ENCODE results near the gene HACD3. TPM values are rescaled to one million over a fixed set of nuclear protein-coding genes. Genes with fewer than 3 reads are reported as not detected.

Gene HACD3
- polyA plus RNA-seq, 2 of the 4 experiments (the other 2 are of a cell fraction): 151 to 212 TPM

DNA sequence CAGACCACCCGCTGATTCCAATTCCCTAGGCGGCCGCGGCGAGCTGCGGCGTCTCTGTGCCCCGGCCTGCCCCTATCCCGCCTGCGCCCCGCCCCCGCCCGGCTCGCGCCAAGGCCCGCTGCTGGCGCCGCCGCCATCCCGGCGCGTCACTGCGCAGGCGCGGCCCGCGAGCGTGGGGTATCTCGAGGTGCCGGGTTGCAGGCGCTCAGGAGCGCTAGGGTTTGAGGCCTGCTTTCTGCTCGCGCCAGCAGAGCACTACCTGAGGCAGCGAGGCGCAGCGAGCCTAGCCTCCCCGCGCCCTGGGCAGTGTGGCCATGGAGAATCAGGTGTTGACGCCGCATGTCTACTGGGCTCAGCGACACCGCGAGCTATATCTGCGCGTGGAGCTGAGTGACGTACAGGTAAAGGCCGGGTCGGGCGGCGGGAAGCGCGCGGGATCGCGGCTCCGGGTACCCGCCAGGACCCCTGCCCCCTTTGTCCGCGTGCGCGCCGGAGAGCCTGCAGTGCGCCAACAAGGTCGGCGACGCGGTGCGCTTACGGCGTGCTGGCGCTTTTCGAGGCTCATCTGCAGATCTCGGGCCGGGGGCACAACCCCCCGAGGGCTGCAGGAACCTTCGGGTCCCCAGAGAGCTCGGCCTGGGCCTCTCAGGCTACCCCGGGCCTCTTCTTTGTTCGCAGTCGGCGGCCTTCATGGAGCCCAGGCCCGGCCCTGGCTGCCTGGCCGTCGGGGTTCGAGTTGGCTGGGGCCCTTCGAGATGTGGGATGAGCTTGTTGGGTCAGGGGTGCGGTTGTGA lies at the start of gene HACD3 (continued):
- TF ChIP-seq, protein P1, sequence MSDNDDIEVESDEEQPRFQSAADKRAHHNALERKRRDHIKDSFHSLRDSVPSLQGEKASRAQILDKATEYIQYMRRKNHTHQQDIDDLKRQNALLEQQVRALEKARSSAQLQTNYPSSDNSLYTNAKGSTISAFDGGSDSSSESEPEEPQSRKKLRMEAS (IDR thresholded peaks at IDR 0.05): peak; percentile 97

DNA sequence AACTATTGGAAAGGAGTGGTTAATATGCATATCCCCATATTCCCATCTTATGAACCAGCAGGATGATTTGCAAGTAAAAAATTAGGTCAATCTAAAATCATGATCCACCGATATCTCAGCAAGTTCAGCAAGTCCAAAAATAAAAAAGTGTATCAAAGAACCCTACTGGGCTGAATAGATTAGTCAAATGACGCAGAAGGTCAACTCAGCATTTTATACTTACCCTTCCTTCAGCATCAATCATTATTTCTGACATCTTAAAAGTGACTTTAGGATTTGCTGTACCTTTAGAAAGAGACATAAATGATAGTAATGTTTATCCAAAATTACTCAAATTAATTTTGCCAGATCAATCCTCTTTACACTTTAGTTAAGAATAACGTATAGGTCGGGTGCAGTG lies 45.4 kb upstream of the HACD3 start:
- POLR2A ChIA-PET: no interaction called here
- H3K4me1 ChIP-seq: no peaks in the 10 kb centered on the region
- TF ChIP-seq MAFK (IDR thresholded peaks at IDR 0.05; ENCODE audit: partially characterized antibody) (peak; percentile 37), EP300 (IDR thresholded peaks at IDR 0.05) (no peak), PBX3 (IDR thresholded peaks at IDR 0.05) (no peak)
- CTCF ChIA-PET: no interaction called here
- 91% methylated on average over 4 of the region's 4 CpGs for WGBS (ENCODE audit: missing lambda C conversion rate)
- no peak overlapping the region for H3K4me2 ChIP-seq
- DNase-seq (ENCODE audit: low read depth in 1 of 2, low spot score in 1 of 2) (no peak), ATAC-seq (no peak), FAIRE-seq (no peak)
- no peak overlapping the region for H3K27ac ChIP-seq
- no peaks in the 10 kb centered on the region for H3K9me3 ChIP-seq
- no peak overlapping the region for H3K4me3 ChIP-seq

DNA sequence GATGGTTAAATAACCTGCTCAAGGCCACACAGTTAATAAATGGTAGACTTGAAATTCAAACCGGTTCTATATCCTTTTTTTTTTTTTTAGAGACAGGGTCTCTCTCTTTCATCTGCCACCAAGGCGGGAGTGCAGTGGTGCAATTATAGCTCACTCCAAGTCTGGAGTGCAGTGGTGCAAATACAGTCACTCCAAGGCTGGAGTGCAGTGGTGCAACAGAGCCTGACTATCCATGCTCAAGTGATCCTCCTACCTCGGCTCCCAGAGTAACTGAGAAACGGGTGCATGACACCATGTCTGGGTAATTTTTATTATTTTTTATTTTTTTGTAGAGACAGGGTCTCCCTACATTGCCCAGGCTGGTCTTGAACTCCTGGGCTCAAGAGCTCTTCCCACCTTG lies 36.2 kb upstream of the HACD3 start:
- no peak for DNase-seq (ENCODE audit: low read depth in 1 of 2, low spot score in 1 of 2)
- no peak overlapping the region for H3K4me2 ChIP-seq
- WGBS (ENCODE audit: missing lambda C conversion rate): 86% methylated on average over 4 of the region's 4 CpGs
- TF ChIP-seq ZNF302 (CRISPR knock-in tag; IDR thresholded peaks at IDR 0.05) (no peak), EHF (CRISPR knock-in tag; IDR thresholded peaks at IDR 0.05) (no peak), RNF2 (IDR thresholded peaks at IDR 0.05; ENCODE audit: borderline replicate concordance, low read depth) (no peak), PHF8 (IDR thresholded peaks at IDR 0.05; ENCODE audit: borderline replicate concordance, low read depth) (no peak)
- TF ChIP-seq, protein P2, sequence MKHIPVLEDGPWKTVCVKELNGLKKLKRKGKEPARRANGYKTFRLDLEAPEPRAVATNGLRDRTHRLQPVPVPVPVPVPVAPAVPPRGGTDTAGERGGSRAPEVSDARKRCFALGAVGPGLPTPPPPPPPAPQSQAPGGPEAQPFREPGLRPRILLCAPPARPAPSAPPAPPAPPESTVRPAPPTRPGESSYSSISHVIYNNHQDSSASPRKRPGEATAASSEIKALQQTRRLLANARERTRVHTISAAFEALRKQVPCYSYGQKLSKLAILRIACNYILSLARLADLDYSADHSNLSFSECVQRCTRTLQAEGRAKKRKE (CRISPR knock-in tag; IDR thresholded peaks at IDR 0.05; ENCODE audit: low read depth): no peak
- FAIRE-seq: no peak
- no peaks in the 10 kb centered on the region for H3K4me1 ChIP-seq
- no peaks in the 10 kb centered on the region for H3K9me3 ChIP-seq
- no peak for ATAC-seq
- no peak overlapping the region for H3K4me3 ChIP-seq
- CTCF ChIA-PET: interaction anchor here (0.8 to 2.6 kb wide), 4 partner anchors 33 to 175 kb away, joined by 3 to 7 read pairs (median 4); no protein-coding TSS in a partner anchor
- POLR2A ChIA-PET: interaction anchor here (0.6 kb wide), 1 partner anchor 971 kb away, joined by 4 read pairs; no protein-coding TSS in a partner anchor
- H3K27ac ChIP-seq: no peak overlapping the region

DNA sequence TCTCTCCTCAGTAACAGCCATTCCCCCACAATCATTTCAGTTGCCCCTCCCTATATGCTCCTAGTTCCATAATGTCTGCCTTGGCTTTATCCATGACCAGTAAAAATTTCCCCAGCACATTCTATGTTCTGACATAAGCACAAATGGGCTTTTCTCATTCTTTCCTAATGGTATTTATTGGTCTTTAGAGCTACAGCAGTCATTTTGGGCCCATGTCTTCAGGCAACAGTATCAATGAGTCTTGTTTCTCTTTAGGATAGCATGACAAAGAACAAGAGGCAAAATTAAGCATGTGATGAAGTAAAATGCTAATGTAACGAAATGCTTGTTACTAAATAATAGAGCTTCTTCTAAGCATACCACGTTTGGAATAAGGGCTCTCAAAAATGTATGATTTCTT lies 20.9 kb upstream of the HACD3 start:
- CTCF ChIA-PET: interaction anchor here (0.6 to 1.1 kb wide), 5 partner anchors 8 to 109 kb away, joined by 3 to 5 read pairs (median 3); no protein-coding TSS in a partner anchor
- Histone ChIP-seq H3K27ac (no peak overlapping the region), H3K4me1 (no peaks in the 10 kb centered on the region), H3K9me3 (no peaks in the 10 kb centered on the region), H3K4me2 (no peak overlapping the region), H3K4me3 (no peak overlapping the region)
- POLR2A ChIA-PET: no interaction called here
- ATAC-seq (no peak), FAIRE-seq (peak; percentile 72), DNase-seq (ENCODE audit: low read depth in 1 of 2, low spot score in 1 of 2) (no peak)
- 84% methylated on average over 2 of the region's 2 CpGs for WGBS (ENCODE audit: missing lambda C conversion rate)
- TF ChIP-seq NR3C1 (IDR thresholded peaks at IDR 0.05) (no peak), MAFK (IDR thresholded peaks at IDR 0.05; ENCODE audit: partially characterized antibody) (no peak), POLR2A (IDR thresholded peaks at IDR 0.05; ENCODE audit: low read length) (no peak), EHMT2 (IDR thresholded peaks at IDR 0.05; ENCODE audit: low read depth) (no peak), PBX3 (IDR thresholded peaks at IDR 0.05) (no peak), ZC3H11A (IDR thresholded peaks at IDR 0.05) (no peak), KDM1A (IDR thresholded peaks at IDR 0.05; ENCODE audit: low read depth) (no peak), RCOR1 (IDR thresholded peaks at IDR 0.05; ENCODE audit: low read depth, low read length) (no peak), FOSB (CRISPR knock-in tag; IDR thresholded peaks at IDR 0.05) (no peak), SMC3 (IDR thresholded peaks at IDR 0.05) (no peak), RNF2 (IDR thresholded peaks at IDR 0.05; ENCODE audit: borderline replicate concordance, low read depth) (no peak), PHF8 (IDR thresholded peaks at IDR 0.05; ENCODE audit: borderline replicate concordance, low read depth) (no peak), GATA3 (IDR thresholded peaks at IDR 0.05; ENCODE audit: borderline replicate concordance) (no peak), HMGXB4 (CRISPR knock-in tag; IDR thresholded peaks at IDR 0.05; ENCODE audit: borderline replicate concordance) (no peak), RARB (CRISPR knock-in tag; IDR thresholded peaks at IDR 0.05) (no peak), RFX5 (IDR thresholded peaks at IDR 0.05) (no peak), CTCF (IDR thresholded peaks at IDR 0.05) (no peak)
- TF ChIP-seq, protein P3, sequence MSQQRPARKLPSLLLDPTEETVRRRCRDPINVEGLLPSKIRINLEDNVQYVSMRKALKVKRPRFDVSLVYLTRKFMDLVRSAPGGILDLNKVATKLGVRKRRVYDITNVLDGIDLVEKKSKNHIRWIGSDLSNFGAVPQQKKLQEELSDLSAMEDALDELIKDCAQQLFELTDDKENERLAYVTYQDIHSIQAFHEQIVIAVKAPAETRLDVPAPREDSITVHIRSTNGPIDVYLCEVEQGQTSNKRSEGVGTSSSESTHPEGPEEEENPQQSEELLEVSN (IDR thresholded peaks at IDR 0.05; ENCODE audit: borderline replicate concordance, low read depth): no peak
